GM12873 (cell line): ENCODE results near the gene LRRC51.
"Not testable (repeated sequence)": the region's sequence is repeated elsewhere in the genome, so short reads cannot be mapped to it uniquely, and the experiment has no call there.

ENCODE experiments used
- TF ChIP-seq, protein P1 (sequence below): IDR thresholded peaks from 2 replicates; pipeline ENCODE4 v1.5.1; 2012; ENCODE audit warnings: low read depth, mild to moderate bottlenecking, moderate library complexity, low read length, control low read depth; ENCODE audit not compliant: insufficient read depth; ENCODE audit errors: missing control alignments

The LRRC51 gene

DNA sequence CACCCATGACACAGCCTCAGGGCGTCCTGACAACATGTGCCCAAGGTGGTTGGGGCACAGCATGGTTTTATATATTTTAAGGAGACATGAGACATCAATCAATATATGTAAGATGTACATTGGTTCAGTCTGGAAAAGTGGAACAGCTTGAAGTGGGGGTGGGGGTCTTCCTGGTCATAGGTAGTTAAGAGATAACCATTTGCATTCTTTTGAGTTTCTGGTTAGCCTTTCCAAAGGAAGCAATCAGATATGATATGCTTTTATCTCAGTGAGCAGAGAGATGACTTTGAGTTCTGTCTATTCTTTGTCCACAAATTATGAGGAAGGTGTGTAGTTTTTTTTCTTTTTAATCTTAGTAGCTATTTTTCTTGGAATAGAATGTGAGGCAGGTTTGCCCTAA is 42.0 kb downstream of the LRRC51 start:
- TF ChIP-seq, protein P1, sequence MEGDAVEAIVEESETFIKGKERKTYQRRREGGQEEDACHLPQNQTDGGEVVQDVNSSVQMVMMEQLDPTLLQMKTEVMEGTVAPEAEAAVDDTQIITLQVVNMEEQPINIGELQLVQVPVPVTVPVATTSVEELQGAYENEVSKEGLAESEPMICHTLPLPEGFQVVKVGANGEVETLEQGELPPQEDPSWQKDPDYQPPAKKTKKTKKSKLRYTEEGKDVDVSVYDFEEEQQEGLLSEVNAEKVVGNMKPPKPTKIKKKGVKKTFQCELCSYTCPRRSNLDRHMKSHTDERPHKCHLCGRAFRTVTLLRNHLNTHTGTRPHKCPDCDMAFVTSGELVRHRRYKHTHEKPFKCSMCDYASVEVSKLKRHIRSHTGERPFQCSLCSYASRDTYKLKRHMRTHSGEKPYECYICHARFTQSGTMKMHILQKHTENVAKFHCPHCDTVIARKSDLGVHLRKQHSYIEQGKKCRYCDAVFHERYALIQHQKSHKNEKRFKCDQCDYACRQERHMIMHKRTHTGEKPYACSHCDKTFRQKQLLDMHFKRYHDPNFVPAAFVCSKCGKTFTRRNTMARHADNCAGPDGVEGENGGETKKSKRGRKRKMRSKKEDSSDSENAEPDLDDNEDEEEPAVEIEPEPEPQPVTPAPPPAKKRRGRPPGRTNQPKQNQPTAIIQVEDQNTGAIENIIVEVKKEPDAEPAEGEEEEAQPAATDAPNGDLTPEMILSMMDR = no peak

DNA sequence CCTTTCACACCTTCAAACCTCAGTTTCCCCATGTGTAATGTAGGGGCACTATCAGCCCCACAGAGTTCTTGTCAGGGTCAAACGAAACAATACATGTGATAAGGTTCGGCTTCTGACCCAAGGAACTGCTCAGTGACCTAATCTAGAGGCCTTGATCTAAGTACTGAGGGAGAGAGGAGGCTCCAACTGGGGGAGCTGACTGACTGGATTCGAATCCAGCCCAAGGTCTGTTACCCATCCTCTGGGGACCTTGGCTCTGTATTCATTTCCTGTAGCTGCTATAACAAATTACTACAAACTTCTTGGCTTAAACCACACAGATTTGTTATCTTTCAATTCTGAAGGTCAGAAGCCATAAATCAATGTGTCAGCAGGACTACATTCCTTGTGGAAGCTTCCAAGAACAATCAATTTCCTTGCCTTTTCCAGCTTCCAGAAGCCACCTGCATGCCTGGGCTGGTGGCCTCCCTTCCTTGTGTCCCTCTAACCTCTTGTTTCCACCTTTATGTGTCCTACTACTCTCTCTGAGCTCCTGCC is 42.5 kb downstream of the LRRC51 start:
- TF ChIP-seq, protein P1 = no peak

DNA sequence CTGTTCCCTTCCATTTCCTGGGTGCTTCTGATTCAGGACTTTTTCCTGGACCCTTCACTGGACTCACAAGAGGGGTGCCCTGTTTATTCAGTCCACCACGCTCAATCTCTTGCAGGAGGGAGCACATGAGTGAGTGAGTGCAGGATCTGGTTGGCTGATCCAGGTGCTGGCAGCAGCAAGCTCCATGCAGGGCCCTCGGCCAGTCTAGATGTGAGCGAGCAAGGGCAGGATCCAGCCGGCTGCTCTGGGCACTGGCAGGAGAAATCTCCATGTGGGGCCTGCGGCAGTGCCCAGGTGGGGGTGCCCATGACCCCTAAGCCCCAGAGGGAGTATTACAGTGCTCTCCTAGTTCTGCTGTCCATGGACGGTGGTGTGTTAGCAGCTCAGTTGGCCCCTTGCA is 43.4 kb downstream of the LRRC51 start:
- TF ChIP-seq, protein P1 = no peak

DNA sequence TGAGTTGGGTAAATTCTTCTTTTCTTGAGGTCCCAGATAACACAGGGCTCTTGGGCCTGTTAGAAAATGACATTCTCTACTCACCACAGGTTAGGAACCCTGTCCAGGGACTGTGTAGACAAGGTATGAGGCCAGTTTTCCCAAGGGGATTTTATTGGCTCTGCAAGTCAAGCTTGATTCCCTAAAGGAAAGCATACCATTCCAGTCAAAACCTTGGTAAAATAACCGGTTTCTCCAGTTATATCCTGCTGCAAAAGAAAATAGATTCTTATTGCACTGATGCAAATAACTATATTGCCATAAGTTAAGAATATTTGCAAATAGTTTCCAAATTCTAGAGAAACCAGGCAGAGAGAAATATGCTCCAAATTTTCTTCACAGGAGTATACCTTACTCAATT is 45.3 kb downstream of the LRRC51 start:
- TF ChIP-seq, protein P1 = no peak

DNA sequence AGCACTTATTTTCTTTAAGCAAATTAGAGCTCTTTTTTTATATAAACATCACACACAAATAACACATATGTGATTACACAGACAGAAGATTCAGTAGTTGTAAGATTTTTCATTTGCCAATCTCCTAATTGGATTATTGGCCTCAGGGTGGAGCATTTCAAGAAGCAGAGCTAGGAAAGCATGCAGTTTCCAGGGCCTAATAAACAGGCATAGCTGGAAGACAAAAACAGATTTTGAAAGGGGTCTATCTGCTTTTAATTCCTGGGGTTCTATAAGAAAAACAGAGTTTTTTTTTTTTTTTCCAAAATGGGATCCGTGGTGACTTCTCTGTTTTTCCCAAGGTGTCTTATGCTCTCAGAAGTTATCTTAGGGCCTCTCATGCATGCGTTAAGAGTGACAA is 47.3 kb downstream of the LRRC51 start:
- TF ChIP-seq, protein P1 = no peak

DNA sequence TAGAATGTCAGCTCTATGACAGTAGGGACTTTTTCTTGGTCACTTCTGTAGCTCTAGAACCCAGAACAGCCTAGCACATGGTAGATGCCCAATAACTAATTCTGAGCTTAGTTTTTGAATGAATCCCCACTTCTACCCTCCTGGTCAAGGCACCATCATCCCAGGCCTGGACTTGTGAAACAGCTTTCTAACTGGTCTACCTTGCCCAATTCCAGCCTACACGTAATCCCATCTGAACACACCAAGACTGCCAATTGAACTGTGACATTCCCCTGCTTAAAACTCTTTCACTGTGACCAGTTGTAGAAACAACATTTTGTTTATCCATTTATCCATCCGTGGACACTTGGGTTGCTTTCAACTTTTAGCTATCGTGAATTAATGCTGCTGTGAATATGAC is 48.7 kb downstream of the LRRC51 start:
- TF ChIP-seq, protein P1 = no peak

DNA sequence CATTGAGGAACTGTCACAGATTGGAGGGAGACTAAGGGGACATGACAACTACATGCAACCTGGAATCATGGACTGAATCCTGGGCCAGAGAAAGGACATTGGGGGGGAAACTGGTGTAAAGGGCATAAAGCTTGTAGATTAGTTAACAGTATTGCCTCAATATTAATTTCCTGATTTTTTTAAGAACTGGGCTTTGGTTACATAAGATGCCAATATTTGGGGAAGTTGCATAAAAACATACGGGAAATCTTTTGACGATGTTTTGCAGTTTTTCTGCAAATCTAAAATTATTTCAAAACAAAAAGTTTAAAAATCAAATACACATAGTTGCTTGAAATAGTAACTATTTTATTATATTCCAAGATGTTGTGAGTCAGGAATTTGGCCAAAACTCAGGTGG is 52.0 kb downstream of the LRRC51 start:
- TF ChIP-seq, protein P1 = no peak

DNA sequence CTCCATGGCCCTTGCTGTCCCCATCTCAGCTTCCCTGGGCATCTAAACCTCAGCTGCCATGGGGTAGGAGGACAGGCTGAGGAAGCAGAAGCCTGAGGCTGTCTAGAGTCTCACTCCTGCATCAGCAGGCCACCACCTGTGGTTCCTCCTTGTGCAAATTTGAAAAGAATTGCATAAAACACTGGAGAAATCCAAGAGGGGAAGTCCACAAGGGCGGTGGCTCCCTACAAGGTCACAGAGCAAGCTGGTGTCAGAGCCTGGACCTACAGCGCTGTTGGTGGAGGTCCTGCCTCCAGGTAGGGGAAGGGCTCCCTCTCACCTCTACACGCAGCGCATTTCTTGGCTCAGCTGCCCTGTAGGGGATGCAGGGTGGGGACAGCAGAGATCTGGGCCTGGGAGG is 54.8 kb downstream of the LRRC51 start, which contains the start of gene FOLR3:
FOLR3 (plus strand) TSS at position 253 of the 400 bp plus-strand sequence. CDS start 228 bp downstream, outside the sequence.
- TF ChIP-seq, protein P1 = not testable (repeated sequence)
